Measurements from ENCODE around the gene IQCM. TPM values are rescaled to one million over a fixed set of nuclear protein-coding genes. Genes with fewer than 3 reads are reported as not detected.
A peak's percentile ranks its signal among the peaks of the same experiment; 100 is the strongest.

IQCM gene
- total RNA-seq, 6 experiments from 2014 or later: not detected

GRCh38 chr4:149523039-149523438 lies 292.6 kb downstream of the IQCM start:
- WGBS (ENCODE audit: insufficient coverage, low coverage, low lambda C conversion rate, missing lambda C conversion rate): 72% methylated on average over 2 of the region's 2 CpGs

DNA sequence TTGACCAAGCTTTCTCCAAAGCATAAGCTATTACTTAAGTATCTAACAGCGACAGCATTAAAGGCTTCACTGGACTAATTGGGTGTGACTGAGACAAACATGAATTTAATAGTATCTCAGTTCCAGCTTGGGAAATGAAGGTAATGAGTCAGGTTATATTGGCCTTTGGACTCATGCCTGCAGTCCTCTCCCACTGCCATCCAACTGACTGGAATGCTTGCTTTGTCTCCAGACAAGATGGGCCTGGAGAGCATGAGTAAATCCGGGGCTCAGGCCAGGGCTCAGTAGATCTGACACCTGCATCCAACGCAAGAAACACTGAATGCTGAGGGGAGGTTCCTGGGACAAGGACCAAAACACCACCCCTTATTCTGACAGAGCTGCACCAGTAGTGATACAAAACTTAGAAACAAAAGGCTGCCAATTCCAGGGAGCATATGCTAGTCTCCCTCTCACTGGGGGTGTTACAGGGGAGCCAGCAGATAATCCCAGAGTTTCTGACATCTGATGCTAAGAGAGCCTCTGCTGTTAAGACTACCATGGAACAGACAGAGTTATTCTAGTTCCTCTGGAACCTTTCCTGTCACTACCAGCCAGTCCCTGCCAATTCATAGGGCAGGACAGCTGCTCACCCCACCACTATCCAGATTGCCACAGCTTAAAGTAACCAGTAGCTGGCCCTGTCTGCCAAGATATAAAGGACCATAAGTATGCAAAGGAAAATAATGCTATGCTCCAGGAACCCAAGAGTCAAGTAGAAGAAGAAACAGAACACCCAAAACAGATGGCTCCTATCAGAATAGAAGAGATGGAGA lies 293.8 kb downstream of the IQCM start:
- WGBS (ENCODE audit: insufficient coverage, low coverage, low lambda C conversion rate, missing lambda C conversion rate): 93% methylated on average over 1 of the region's 3 CpGs
- peak in 1 of 4 donors; percentile 81 for ATAC-seq

More at GRCh38 chr4:149523039-149523438, 292.6 kb downstream of the IQCM start:
- intact Hi-C loops (cut with DNase I): no loop called here
- no peak for ATAC-seq
- no peaks in the 10 kb centered on the region for H3K36me3 ChIP-seq
- TF ChIP-seq POLR2A (IDR thresholded peaks at IDR 0.05): no peak
- DNase-seq: no peak
- H3K4me1 ChIP-seq: no peaks in the 10 kb centered on the region
- H3K27ac ChIP-seq: no peak overlapping the region
- no peaks in the 10 kb centered on the region for H3K27me3 ChIP-seq
- H3K9me3 ChIP-seq: no peaks in the 10 kb centered on the region
- no peak overlapping the region for H3K4me3 ChIP-seq

DNA sequence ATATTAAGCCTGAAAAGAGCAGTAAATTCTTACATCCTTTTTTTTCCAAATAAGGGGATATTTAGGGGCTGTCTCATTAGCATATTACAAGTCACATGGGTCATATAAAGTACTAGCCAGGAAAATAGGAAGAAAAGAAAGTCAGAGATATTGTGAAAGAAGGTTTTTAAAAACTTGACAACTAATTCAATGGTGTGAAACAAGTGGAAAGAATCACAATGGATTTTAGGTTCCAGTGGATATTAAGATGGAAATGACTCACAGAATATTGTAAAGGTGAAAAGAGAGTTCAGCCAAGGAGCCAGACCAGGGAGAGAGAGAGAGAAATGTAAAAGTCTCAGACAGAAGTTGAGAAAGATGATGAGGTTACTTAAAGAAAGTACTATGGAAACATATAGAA lies 297.2 kb downstream of the IQCM start:
- Histone ChIP-seq H3K9me3 (no peaks in the 10 kb centered on the region), H3K4me1 (no peaks in the 10 kb centered on the region), H3K27me3 (no peaks in the 10 kb centered on the region), H3K27ac (no peak overlapping the region), H3K4me3 (no peak overlapping the region), H3K36me3 (no peaks in the 10 kb centered on the region)
- intact Hi-C loops (cut with DNase I): no loop called here
- no peak for TF ChIP-seq CTCF (IDR thresholded peaks at IDR 0.05)
- TF ChIP-seq POLR2A (IDR thresholded peaks at IDR 0.05): no peak
- ATAC-seq (no peak), DNase-seq (no peak)

More for the DNA sequence above, 293.8 kb downstream of the IQCM start:
- H3K27ac ChIP-seq: no peak overlapping the region
- TF ChIP-seq POLR2A (IDR thresholded peaks at IDR 0.05) (no peak), CTCF (IDR thresholded peaks at IDR 0.05) (no peak)
- H3K27me3 ChIP-seq: no peaks in the 10 kb centered on the region
- H3K4me1 ChIP-seq: no peaks in the 10 kb centered on the region
- no peaks in the 10 kb centered on the region for H3K36me3 ChIP-seq
- intact Hi-C loops (cut with DNase I): no loop called here
- no peak for DNase-seq
- H3K4me3 ChIP-seq: no peak overlapping the region
- H3K9me3 ChIP-seq: no peaks in the 10 kb centered on the region

DNA sequence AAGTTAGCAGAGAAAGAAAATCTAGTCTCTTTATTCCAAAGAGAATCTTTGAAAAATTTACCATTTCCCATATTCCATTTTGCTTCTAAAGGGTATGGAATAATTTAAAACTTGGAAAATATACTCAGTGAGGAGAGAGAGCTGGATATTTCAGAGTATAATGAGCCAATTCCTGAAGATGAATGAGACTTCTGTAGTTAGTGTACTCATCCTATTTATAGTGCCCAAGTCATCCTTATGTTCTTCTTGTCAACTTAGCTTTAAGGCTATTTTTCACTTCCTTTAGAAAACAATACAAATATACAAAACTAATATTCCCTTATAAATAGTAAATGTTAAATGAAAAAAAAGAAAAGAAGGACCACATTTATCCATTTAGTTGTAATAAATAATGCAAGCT lies 302.6 kb downstream of the IQCM start:
- peaks cover 0 to 16% (median 4%) of the 10 kb centered on the region in 4 donors for H3K4me1 ChIP-seq
- no peak for TF ChIP-seq POLR2A (IDR thresholded peaks at IDR 0.05)
- TF ChIP-seq CTCF (IDR thresholded peaks at IDR 0.05): no peak

GRCh38 chr4:149512501-149512900 lies 303.1 kb downstream of the IQCM start:
- 8% methylated on average over 1 of the region's 1 CpG for WGBS (ENCODE audit: insufficient coverage, low coverage, low lambda C conversion rate, missing lambda C conversion rate)
- intact Hi-C loops (cut with DNase I): no loop called here
- TF ChIP-seq POLR2A (IDR thresholded peaks at IDR 0.05) (no peak), CTCF (IDR thresholded peaks at IDR 0.05) (no peak)

More for the DNA sequence above, 302.6 kb downstream of the IQCM start:
- no peaks in the 10 kb centered on the region for H3K36me3 ChIP-seq
- intact Hi-C loops (cut with DNase I): no loop called here
- ATAC-seq: no peak
- no peaks in the 10 kb centered on the region for H3K27me3 ChIP-seq
- no peaks in the 10 kb centered on the region for H3K9me3 ChIP-seq
- no peak overlapping the region for H3K4me3 ChIP-seq
- no peak overlapping the region for H3K27ac ChIP-seq
- no peak for DNase-seq

More at GRCh38 chr4:149512501-149512900, 303.1 kb downstream of the IQCM start:
- H3K27ac ChIP-seq: peak overlapping the region in 1 of 3 donors; percentile 41
- H3K36me3 ChIP-seq: no peaks in the 10 kb centered on the region
- no peaks in the 10 kb centered on the region for H3K9me3 ChIP-seq
- H3K27me3 ChIP-seq: no peaks in the 10 kb centered on the region
- H3K4me1 ChIP-seq: peaks cover 0 to 19% (median 6%) of the 10 kb centered on the region in 4 donors
- no peak overlapping the region for H3K4me3 ChIP-seq
- ATAC-seq (peak in 2 of 4 donors; percentile 22 to 42), DNase-seq (no peak)
